Measurements from ENCODE around the gene SAA1.

Gene SAA1

DNA sequence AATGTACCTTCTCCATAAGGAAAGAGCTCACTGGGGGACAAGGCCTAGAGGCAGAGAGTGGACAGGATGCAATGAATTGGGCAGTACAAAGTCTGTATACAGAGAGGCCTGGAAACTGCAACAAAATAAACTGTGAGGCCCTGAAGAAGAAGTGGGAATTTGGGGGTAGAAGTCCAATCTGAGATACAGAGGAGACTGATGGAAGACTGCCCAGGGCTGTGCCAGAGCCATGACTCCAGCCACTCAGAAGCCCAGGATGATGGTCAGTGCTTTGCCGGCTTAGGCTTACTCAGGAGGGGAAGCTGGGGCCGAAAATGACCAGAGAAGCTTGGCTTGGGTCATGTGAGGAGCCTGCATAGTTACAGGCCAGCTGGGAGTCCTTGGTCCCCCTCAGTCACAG, 35.2 kb upstream of the SAA1 start:
- no peak for DNase-seq (ENCODE audit: extremely low spot score)
- TF ChIP-seq, protein P1, sequence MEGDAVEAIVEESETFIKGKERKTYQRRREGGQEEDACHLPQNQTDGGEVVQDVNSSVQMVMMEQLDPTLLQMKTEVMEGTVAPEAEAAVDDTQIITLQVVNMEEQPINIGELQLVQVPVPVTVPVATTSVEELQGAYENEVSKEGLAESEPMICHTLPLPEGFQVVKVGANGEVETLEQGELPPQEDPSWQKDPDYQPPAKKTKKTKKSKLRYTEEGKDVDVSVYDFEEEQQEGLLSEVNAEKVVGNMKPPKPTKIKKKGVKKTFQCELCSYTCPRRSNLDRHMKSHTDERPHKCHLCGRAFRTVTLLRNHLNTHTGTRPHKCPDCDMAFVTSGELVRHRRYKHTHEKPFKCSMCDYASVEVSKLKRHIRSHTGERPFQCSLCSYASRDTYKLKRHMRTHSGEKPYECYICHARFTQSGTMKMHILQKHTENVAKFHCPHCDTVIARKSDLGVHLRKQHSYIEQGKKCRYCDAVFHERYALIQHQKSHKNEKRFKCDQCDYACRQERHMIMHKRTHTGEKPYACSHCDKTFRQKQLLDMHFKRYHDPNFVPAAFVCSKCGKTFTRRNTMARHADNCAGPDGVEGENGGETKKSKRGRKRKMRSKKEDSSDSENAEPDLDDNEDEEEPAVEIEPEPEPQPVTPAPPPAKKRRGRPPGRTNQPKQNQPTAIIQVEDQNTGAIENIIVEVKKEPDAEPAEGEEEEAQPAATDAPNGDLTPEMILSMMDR (IDR thresholded peaks at IDR 0.05; ENCODE audit: control extremely low read depth, extremely low read depth, low read depth, missing control alignments): no peak
- ChIA-PET CTCF (interaction anchor here (0.9 to 9.2 kb wide), 6 partner anchors 13 to 491 kb away, joined by 3 to 63 read pairs (median 4); no protein-coding TSS in a partner anchor), POLR2A (interaction anchor here (0.5 kb wide), 1 partner anchor 1010 kb away, joined by 3 read pairs; no protein-coding TSS in a partner anchor)

DNA sequence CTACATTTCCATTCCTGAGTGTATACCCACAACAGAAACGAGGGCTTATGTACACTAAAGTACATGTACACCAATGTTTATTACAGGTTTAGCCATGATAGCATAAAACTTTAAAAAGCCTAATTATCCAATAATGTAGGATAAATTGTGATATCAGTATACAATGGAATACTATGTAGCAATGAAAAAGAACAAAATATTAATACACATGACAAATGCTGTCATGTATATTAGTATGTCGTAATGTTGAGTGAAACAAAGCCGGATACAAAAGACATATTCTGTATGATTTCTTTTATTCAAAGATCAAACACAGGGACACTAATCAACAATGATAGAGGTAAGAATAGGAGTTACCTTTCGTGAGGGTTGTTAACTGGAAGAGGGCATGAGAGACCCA, 32.2 kb upstream of the SAA1 start:
- POLR2A ChIA-PET: no interaction called here
- TF ChIP-seq, protein P1 (IDR thresholded peaks at IDR 0.05; ENCODE audit: control extremely low read depth, extremely low read depth, low read depth, missing control alignments): no peak
- DNase-seq (ENCODE audit: extremely low spot score): no peak
- CTCF ChIA-PET: interaction anchor here (1.1 to 4.2 kb wide), 2 partner anchors 10 to 119 kb away, joined by 3 to 27 read pairs; no protein-coding TSS in a partner anchor

DNA sequence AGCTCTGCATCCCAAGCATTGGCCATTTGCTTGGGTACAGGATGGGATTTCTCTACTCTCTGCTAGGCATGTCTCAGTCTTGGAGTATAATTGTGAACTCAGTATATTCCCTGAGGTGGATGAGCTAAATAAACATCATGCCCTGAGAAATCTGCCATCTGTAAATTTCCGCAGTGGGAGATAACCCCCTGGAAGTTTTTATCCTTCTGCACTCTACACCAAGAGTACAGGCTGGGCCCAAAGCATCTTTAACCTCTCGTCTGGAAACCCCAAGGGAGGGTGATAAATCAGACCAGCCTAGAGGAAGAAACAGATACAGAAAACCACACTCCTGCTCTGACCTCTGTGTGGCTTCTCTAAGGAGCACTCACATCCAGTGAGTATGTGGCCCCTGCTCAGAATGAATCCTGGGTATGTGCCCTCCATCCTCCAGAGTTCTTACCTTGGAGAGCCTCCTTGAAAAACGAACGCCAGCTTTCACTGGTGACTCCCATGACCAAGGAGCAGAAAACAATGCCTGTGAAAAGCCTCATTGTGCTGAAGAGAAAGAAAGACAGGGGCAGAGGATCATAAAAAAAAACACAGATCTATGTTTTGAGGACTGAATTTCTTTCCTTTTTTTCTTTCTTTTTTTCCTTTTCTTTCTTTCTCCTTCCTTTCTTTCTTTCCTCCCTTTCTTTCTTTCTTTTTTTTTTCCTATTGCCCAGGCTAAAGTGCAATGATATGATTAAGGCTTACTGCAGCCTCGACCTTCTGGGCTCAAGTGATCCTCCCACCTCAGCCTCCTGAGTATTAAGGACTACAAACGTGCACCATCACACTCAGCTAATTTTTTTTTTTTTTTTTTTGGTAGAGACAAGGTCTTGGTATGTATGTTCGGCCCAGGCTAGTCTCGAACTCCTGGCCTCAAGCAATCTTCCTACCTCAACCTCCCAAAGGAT, 30.4 kb upstream of the SAA1 start:
- TF ChIP-seq, protein P1 (IDR thresholded peaks at IDR 0.05; ENCODE audit: control extremely low read depth, extremely low read depth, low read depth, missing control alignments): no peak
- DNase-seq (ENCODE audit: extremely low spot score): no peak
- ChIA-PET CTCF (interaction anchor here (1.0 to 4.2 kb wide), 2 partner anchors 9 to 130 kb away, joined by 3 to 27 read pairs; partner anchors contain the start of gene SAAL1), POLR2A (no interaction called here)

DNA sequence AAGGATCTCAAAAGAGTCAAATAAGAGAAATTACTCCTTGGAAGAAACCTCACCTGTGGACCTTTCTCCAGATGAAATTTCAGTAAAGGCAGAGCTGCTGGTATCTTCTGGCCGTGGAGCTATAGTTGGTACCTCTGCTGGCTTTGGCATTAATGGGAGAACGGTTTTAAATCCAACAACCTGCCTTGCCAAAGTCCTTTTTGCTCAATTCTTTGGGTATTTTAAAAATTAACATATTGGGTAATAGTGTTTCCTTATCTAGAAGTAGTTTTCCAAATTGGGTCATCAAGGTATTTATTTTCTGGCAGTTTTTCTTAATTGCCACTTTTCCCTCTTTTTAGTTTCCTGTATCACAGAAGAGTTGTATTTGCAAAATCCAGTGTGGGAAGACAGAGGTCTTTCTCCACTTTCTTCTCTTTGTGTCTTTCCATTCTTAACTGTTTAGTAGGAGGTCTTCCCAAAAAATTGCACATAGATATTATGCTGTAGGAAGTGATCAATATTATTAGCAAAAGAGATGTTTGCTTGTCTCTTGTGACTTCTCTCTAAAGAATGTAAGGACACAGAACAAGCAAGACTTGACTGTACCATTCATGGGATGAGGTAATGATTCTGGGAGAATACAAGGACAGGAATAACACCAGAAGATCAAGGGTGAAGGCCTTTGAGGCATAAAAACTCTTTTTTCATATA, 29.3 kb upstream of the SAA1 start, which contains the start of gene SAA4:
Gene SAA4 (minus strand): TSS at position 139 of the 693 bp plus-strand sequence. CDS start 876 bp downstream, outside the sequence.
- DNase-seq (ENCODE audit: extremely low spot score): no peak
- CTCF ChIA-PET: interaction anchor here (1.8 kb wide), 1 partner anchor 121 kb away, joined by 4 read pairs; no protein-coding TSS in a partner anchor

DNA sequence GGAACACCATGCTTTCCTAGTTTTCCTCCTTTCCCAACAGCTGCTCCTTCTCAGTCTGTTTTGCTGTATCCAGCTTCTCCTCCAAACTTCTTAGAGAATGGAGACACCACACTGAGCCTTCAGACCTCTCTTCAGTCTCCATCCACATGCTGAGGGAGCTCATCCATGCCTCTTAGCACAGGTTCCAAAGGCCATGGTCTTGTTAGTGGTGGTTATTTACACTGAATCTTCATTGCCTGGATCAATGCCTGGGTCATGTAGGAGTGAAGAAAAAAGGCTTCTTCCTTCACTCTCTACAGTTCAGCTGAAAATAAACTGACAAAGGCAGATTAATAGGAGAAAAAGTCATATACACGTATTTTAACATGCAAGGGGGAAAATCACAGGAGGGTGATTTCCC, 26.4 kb upstream of the SAA1 start:
- ChIA-PET POLR2A (no interaction called here), CTCF (interaction anchor here (1.2 kb wide), 1 partner anchor 11 kb away, joined by 3 read pairs; no protein-coding TSS in a partner anchor)
- TF ChIP-seq, protein P1 (IDR thresholded peaks at IDR 0.05; ENCODE audit: control extremely low read depth, extremely low read depth, low read depth, missing control alignments): no peak
- no peak for DNase-seq (ENCODE audit: extremely low spot score)

More for the DNA sequence above, 29.3 kb upstream of the SAA1 start, which contains the start of gene SAA4:
- POLR2A ChIA-PET: no interaction called here
- TF ChIP-seq, protein P1 (IDR thresholded peaks at IDR 0.05; ENCODE audit: control extremely low read depth, extremely low read depth, low read depth, missing control alignments): no peak
